Right lobe of liver (tissue), 4 donors: ENCODE data around the gene GZMB.
"Not testable (repeated sequence)": the region's sequence is repeated elsewhere in the genome, so short reads cannot be mapped to it uniquely, and the experiment has no call there.

ENCODE experiments used
- POLR2A ChIP-seq: fragments of 450-650 bp; IDR thresholded peaks from one replicate; pipeline ENCODE4 v1.6.1; 2017; ENCODE audit warnings: antibody characterized with exemption, mild to moderate bottlenecking
- TF ChIP-seq, protein P1 (sequence below), 4 donors: fragments of 200-600 bp in 3 of 4; fragments of 450-650 bp in 1 of 4; IDR thresholded peaks; one replicate each; pipeline versions ENCODE4 v1.5.1 to v1.8.0; 2016 to 2022; ENCODE audit warnings: antibody characterized with exemption in 4 of 4, mild to moderate bottlenecking in 2 of 4
- donor health status: DM: no; HTN: no; CAD: no.
- donor health status: DM: no; HTN: no; CAD: no.
- donor health status: DM: no; HTN: yes; CAD: no.

- TF ChIP-seq POLR2A = not testable (repeated sequence)
- TF ChIP-seq, protein P1, sequence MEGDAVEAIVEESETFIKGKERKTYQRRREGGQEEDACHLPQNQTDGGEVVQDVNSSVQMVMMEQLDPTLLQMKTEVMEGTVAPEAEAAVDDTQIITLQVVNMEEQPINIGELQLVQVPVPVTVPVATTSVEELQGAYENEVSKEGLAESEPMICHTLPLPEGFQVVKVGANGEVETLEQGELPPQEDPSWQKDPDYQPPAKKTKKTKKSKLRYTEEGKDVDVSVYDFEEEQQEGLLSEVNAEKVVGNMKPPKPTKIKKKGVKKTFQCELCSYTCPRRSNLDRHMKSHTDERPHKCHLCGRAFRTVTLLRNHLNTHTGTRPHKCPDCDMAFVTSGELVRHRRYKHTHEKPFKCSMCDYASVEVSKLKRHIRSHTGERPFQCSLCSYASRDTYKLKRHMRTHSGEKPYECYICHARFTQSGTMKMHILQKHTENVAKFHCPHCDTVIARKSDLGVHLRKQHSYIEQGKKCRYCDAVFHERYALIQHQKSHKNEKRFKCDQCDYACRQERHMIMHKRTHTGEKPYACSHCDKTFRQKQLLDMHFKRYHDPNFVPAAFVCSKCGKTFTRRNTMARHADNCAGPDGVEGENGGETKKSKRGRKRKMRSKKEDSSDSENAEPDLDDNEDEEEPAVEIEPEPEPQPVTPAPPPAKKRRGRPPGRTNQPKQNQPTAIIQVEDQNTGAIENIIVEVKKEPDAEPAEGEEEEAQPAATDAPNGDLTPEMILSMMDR (IDR thresholded peaks at IDR 0.05) = not testable (repeated sequence)
These were observed 14.4 kb upstream of the GZMB start for GRCh38 chr14:24648361-24648760.
